HepG2 (cell line): ENCODE data around the gene PRTN3. TPM values are rescaled to one million over a fixed set of nuclear protein-coding genes. Genes with fewer than 3 reads are reported as not detected.
A peak's percentile ranks its signal among the peaks of the same experiment; 100 is the strongest.

ENCODE experiments used
- ATAC-seq: fragments of 200-7000 bp; cut with Tn5 transposase; 3 replicates; pipeline ENCODE4 v1.9.1; 2020; ENCODE audit warnings: mild to moderate bottlenecking, moderate library complexity
- BruUV-seq: library from RNA; stranded (reverse); fragments of 400-500 nt; replicated peaks from 2 replicates; lab custom pipeline; 2021; lab: Mats Ljungman, UMichigan
- CTCF ChIA-PET: fragments of 300-600 bp; formaldehyde crosslinking; extraction: SDS; loops from one replicate; lab custom pipeline; 2021; ENCODE audit warnings: low total read pairs, inconsistent platforms, low intra/inter-chr PET ratio; lab: Yijun Ruan, JAX
- POLR2A ChIA-PET: fragments of 350-600 bp; sonication (Branson Sonifier 250); formaldehyde crosslinking; loops from one replicate; lab custom pipeline; 2020; ENCODE audit warnings: antibody characterized with exemption, inconsistent platforms; lab: Yijun Ruan, JAX
- DNase-seq: peaks from one replicate; pipeline ENCODE4 v3.0.0-alpha.2; 2015; ENCODE audit warnings: low spot score
- FAIRE-seq: peaks from 3 replicates; lab custom pipeline; 2011; peaks lifted over from hg19 to GRCh38; lab: Jason Lieb, UNC
- H2AFZ ChIP-seq: one replicate; pipeline ENCODE4 v1.6.1; 2011; ENCODE audit warnings: low read length, inconsistent platforms
- H3K27ac ChIP-seq: fragments of 300-600 bp; 3 replicates; pipeline ENCODE4 v1.8.0; 2011; ENCODE audit warnings: mixed run types, mild to moderate bottlenecking, mixed read lengths, low read length, inconsistent platforms; ENCODE audit not compliant: insufficient read depth; ENCODE audit errors: extremely low read length
- H3K27me3 ChIP-seq, 2 experiments: fragments of 200-600 bp in 1 of 2; 2 replicates in 1 of 2; 3 replicates in 1 of 2; pipeline versions ENCODE4 v1.6.0 to v1.8.0; 2011; ENCODE audit warnings: low read length in 2 of 2, mild to moderate bottlenecking in 2 of 2, moderate library complexity in 2 of 2, inconsistent platforms in 1 of 2; ENCODE audit not compliant: insufficient read depth in 2 of 2, control insufficient read depth in 1 of 2
- H3K36me3 ChIP-seq, 2 experiments: fragments of 200-600 bp in 1 of 2; replicated peaks in 1 of 2; 2 replicates in 1 of 2; 3 replicates in 1 of 2; pipeline versions ENCODE4 v1.5.1 to v1.8.0; 2011; ENCODE audit warnings: low read length in 2 of 2, inconsistent platforms in 1 of 2; ENCODE audit not compliant: insufficient read depth in 2 of 2, control insufficient read depth in 1 of 2
- H3K4me1 ChIP-seq: 2 replicates; pipeline ENCODE4 v1.5.1; 2012; ENCODE audit warnings: low read length, inconsistent platforms; ENCODE audit not compliant: insufficient read depth
- H3K4me2 ChIP-seq: 2 replicates; pipeline ENCODE4 v1.6.0; 2011; ENCODE audit warnings: low read depth, low read length, inconsistent platforms
- H3K4me3 ChIP-seq, 3 experiments: fragments of 200-600 bp in 1 of 3; sonication (generic), shearing (Covaris generic) in 1 of 3; replicated peaks in 1 of 3; 2 replicates each; pipeline ENCODE4 v1.5.1; 2011 to 2016; ENCODE audit warnings: low read length in 3 of 3, inconsistent platforms in 2 of 3, low read depth in 2 of 3, mild to moderate bottlenecking in 2 of 3, control low read depth in 1 of 3, mixed read lengths in 1 of 3; ENCODE audit not compliant: insufficient read depth in 1 of 3
- H3K79me2 ChIP-seq: one replicate; pipeline ENCODE4 v1.6.1; 2011; ENCODE audit warnings: low read length, inconsistent platforms; ENCODE audit not compliant: insufficient read depth
- H3K9ac ChIP-seq: 2 replicates; pipeline ENCODE4 v1.6.0; 2011; ENCODE audit warnings: mild to moderate bottlenecking, low read depth, low read length, inconsistent platforms; ENCODE audit not compliant: insufficient read depth
- H3K9me3 ChIP-seq: 2 replicates; pipeline ENCODE4 v1.5.1; 2012; ENCODE audit warnings: mild to moderate bottlenecking, low read length
- H4K20me1 ChIP-seq: 2 replicates; pipeline ENCODE4 v1.6.0; 2011; ENCODE audit warnings: inconsistent platforms, mild to moderate bottlenecking, low read length, moderate library complexity; ENCODE audit not compliant: insufficient read depth
- CBX5 ChIP-seq: sonication (generic); formaldehyde crosslinking; IDR thresholded peaks from 2 replicates; pipeline ENCODE4 v1.4.0; 2020; ENCODE audit warnings: missing genetic modification reagents, borderline replicate concordance
- CEBPB ChIP-seq: IDR thresholded peaks from 2 replicates; pipeline ENCODE4 v1.6.1; 2011; ENCODE audit warnings: low read depth, low read length, improper control_type of control experiment, borderline replicate concordance
- EZH2 ChIP-seq: conservative IDR thresholded peaks from 2 replicates; pipeline ENCODE4 v1.6.1; 2012; ENCODE audit warnings: mild to moderate bottlenecking, low read depth, low read length, moderate library complexity
- MAFG ChIP-seq: sonication (generic); formaldehyde crosslinking; IDR thresholded peaks from 2 replicates; pipeline ENCODE4 v1.5.1; 2020; ENCODE audit warnings: mild to moderate bottlenecking, missing genetic modification reagents
- SALL1 ChIP-seq: sonication (generic); formaldehyde crosslinking; IDR thresholded peaks from 2 replicates; pipeline ENCODE4 v1.8.0; 2022; ENCODE audit warnings: mild to moderate bottlenecking, missing genetic modification reagents
- ZBTB3 ChIP-seq: sonication (generic); formaldehyde crosslinking; IDR thresholded peaks from 2 replicates; pipeline ENCODE4 v1.4.0; 2020; ENCODE audit warnings: low read depth, mild to moderate bottlenecking, moderate library complexity, missing genetic modification reagents, borderline replicate concordance
- ZNF232 ChIP-seq: sonication (generic); formaldehyde crosslinking; IDR thresholded peaks from 2 replicates; pipeline ENCODE4 v1.4.0; 2020; ENCODE audit warnings: missing genetic modification reagents, borderline replicate concordance
- WGBS: methylation state at CpG from one replicate; pipeline ENCODE4 v1.1.6; 2017; ENCODE audit warnings: low lambda C conversion rate; 5-methylcytosine and 5-hydroxymethylcytosine counted together
- in situ Hi-C: cut with HindIII; loops from 2 replicates; pipeline ENCODE4 v1.10.0; 2017; ENCODE audit warnings: low pct_unique_long_range_greater_than_20kb; ENCODE audit not compliant: extremely low pct_ligation_motif_present
- intact Hi-C: fragments of 100-400 bp; cut with micrococcal nuclease; formaldehyde crosslinking; loops from one replicate; pipeline ENCODE4 v1.10.0; 2022; ENCODE audit not compliant: unreplicated experiment
- polyA plus RNA-seq, 8 experiments: library from polyadenylated mRNA; depleted of rRNA in 3 of 8; stranded (reverse) in 7 of 8; unstranded in 1 of 8; fragments of >200 nt; fragmentation: Illumina TruSeq in 4 of 8; extraction: Trizol in 4 of 8; gene quantifications; 2 replicates each; pipeline versions ENCODE4 v1.2.1 to v1.2.3, GENCODE V29; 2011 to 2016; ENCODE audit warnings: low read depth in 4 of 8, missing spikeins in 1 of 8, mixed read lengths in 1 of 8; ENCODE audit not compliant: insufficient read depth in 1 of 8
- total RNA-seq, 5 experiments: library from RNA; depleted of rRNA; stranded (reverse); fragments of >200 nt; fragmentation: Illumina TruSeq; extraction: Trizol; gene quantifications; 2 replicates each; pipeline ENCODE4 v1.2.3, GENCODE V29; 2016; ENCODE audit warnings: low read depth in 1 of 5
- TF ChIP-seq, protein P1 (sequence below): sonication (generic); formaldehyde crosslinking; IDR thresholded peaks from 2 replicates; pipeline ENCODE4 v1.4.0; 2020; ENCODE audit warnings: missing genetic modification reagents, low read depth, mild to moderate bottlenecking, borderline replicate concordance
- TF ChIP-seq, protein P2 (sequence below): sonication (generic); formaldehyde crosslinking; IDR thresholded peaks from 2 replicates; pipeline ENCODE4 v1.5.1; 2020; ENCODE audit warnings: mild to moderate bottlenecking, missing genetic modification reagents, moderate library complexity

PRTN3 gene
- total and polyA plus RNA-seq, 2 of the 13 experiments (the other 11 are each of a cell fraction or from before 2014, with no cell fraction given), result not detected

DNA sequence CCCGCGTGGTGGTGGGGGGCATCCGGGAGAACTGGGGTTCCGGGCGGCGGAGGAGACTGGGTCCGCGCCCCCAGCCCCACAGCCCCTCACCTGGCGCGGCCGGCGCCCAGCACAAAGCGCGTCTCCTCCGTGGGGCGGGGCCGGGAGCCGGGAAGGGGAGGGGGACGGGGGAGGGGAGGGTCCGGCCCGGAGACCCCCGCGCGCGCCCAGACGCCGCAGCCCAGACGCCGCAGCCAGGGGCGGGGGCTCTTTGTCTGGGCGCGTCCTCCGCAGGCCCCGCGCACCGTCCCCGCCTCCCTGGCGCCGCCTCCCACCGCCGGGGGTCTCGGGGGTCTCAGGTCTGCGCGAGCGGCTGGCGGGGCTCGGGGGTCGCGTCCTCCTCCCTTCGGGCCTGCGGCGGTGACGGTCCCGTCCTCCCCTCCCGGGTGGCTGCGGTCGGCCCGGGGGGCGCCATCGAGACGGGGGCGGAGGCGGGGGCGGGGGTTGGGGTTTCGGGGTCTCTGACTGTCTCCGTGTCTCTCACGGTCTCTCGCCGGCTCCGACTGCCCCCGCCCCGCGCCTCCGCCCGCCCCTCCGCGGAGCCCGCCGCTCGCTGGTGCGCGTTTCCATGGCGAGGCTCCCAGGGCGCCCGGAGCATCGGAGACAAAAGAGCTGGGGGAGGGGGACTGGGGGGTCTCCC is 18.8 kb upstream of the PRTN3 start, which contains the start of gene PLPPR3 (continued):
- TF ChIP-seq, protein P1, sequence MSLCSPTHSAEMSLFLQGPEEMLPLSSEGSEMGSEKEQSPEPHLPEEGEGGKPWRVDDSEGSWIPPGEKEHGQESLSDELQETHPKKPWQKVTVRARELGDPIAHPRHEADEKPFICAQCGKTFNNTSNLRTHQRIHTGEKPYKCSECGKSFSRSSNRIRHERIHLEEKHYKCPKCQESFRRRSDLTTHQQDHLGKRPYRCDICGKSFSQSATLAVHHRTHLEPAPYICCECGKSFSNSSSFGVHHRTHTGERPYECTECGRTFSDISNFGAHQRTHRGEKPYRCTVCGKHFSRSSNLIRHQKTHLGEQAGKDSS (CRISPR knock-in tag), result no peak
- TF ChIP-seq CBX5 (no peak), MAFG (CRISPR knock-in tag) (no peak)

DNA sequence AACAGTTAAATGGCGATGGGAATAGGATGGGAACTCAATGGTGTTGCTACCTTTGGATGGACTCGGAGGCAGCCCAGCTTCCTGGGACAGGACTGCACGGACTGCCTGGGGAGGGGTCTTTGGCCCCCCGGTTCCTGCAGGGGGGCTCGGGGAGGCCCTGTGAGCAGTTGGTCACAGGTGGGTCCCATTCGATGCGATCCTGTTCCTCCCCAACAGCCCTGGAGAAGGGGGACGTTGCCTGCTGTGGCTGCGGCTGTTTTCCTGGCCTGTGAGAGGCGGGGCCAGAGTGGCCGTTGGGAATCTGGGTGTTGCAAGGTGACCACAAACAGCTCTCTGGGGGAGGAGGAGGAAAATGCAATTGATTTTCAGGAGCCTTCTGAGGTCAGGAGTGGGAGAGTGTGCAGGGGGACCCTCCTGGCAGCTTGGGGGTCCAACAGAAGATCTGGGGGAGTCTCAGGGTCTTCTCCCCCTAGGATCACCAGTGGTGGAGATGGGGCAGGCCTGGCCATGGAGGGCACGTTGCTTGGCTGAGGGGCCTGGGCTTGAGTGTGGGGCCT is 17.2 kb upstream of the PRTN3 start:
- TF ChIP-seq, protein P2, sequence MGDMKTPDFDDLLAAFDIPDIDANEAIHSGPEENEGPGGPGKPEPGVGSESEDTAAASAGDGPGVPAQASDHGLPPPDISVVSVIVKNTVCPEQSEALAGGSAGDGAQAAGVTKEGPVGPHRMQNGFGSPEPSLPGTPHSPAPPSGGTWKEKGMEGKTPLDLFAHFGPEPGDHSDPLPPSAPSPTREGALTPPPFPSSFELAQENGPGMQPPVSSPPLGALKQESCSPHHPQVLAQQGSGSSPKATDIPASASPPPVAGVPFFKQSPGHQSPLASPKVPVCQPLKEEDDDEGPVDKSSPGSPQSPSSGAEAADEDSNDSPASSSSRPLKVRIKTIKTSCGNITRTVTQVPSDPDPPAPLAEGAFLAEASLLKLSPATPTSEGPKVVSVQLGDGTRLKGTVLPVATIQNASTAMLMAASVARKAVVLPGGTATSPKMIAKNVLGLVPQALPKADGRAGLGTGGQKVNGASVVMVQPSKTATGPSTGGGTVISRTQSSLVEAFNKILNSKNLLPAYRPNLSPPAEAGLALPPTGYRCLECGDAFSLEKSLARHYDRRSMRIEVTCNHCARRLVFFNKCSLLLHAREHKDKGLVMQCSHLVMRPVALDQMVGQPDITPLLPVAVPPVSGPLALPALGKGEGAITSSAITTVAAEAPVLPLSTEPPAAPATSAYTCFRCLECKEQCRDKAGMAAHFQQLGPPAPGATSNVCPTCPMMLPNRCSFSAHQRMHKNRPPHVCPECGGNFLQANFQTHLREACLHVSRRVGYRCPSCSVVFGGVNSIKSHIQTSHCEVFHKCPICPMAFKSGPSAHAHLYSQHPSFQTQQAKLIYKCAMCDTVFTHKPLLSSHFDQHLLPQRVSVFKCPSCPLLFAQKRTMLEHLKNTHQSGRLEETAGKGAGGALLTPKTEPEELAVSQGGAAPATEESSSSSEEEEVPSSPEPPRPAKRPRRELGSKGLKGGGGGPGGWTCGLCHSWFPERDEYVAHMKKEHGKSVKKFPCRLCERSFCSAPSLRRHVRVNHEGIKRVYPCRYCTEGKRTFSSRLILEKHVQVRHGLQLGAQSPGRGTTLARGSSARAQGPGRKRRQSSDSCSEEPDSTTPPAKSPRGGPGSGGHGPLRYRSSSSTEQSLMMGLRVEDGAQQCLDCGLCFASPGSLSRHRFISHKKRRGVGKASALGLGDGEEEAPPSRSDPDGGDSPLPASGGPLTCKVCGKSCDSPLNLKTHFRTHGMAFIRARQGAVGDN (CRISPR knock-in tag), result peak; percentile 37; the same call in 1 of the 2 replicates
- TF ChIP-seq SALL1 (CRISPR knock-in tag), result 0 out of 2 replicates have a peak, but pooled peaks have one; percentile 13
- peak; percentile 24; the same call in 1 of the 2 replicates for TF ChIP-seq CEBPB
- no peak for TF ChIP-seq ZBTB3 (CRISPR knock-in tag)
- TF ChIP-seq ZNF232 (CRISPR knock-in tag), result no peak
- 0 out of 2 replicates have a peak, but pooled peaks have one; percentile 14 for TF ChIP-seq EZH2
- Histone ChIP-seq H2AFZ (no peak overlapping the region), H4K20me1 (no peaks in the 10 kb centered on the region), H3K4me1 (peaks cover 8% of the 10 kb centered on the region), H3K27ac (no peak overlapping the region), H3K4me3 (peak overlapping the region in 2 of 3 experiments; percentile 52 to 73; a peak in 4 of 6 replicates), H3K36me3 (no peaks in the 10 kb centered on the region), H3K9me3 (no peaks in the 10 kb centered on the region), H3K27me3 (peaks cover 4 to 30% of the 10 kb centered on the region in 2 experiments), H3K4me2 (peak overlapping the region; percentile 95), H3K79me2 (no peaks in the 10 kb centered on the region), H3K9ac (no peak overlapping the region)
- intact Hi-C loops (no loop called here), in situ Hi-C loops (no loop called here)
- 13% methylated on average over 4 of the region's 12 CpGs for WGBS
- DNase-seq (no peak), FAIRE-seq (no peak), ATAC-seq (peak; percentile 62)
- no TSS peak for BruUV-seq
- ChIA-PET POLR2A (interaction anchor here (0.9 kb wide), 1 partner anchor 40 kb away, joined by 3 read pairs; no protein-coding TSS in a partner anchor), CTCF (no interaction called here)
